Activated CD8-positive, alpha-beta memory T cell treated with anti-CD3 and anti-CD28 coated beads, Interleukin-2, amount 50 U/mL, for 24 hours (primary cell): Measurements from ENCODE around the gene SMIM29.

Experiments
- DNase-seq: peaks from one replicate; pipeline ENCODE4 v3.0.0-alpha.2; 2020; ENCODE audit errors: extremely low read depth

SMIM29 gene

GRCh38 chr6:34240329-34241248 is 8.2 kb downstream of the SMIM29 start:
- DNase-seq: no peak

GRCh38 chr6:34239893-34240292 is 8.9 kb downstream of the SMIM29 start:
- DNase-seq: no peak

- no peak for DNase-seq
Observed at GRCh38 chr6:34239500-34239825, 9.3 kb downstream of the SMIM29 start.

GRCh38 chr6:34238585-34239499 is 10.0 kb downstream of the SMIM29 start:
- DNase-seq: no peak

DNA sequence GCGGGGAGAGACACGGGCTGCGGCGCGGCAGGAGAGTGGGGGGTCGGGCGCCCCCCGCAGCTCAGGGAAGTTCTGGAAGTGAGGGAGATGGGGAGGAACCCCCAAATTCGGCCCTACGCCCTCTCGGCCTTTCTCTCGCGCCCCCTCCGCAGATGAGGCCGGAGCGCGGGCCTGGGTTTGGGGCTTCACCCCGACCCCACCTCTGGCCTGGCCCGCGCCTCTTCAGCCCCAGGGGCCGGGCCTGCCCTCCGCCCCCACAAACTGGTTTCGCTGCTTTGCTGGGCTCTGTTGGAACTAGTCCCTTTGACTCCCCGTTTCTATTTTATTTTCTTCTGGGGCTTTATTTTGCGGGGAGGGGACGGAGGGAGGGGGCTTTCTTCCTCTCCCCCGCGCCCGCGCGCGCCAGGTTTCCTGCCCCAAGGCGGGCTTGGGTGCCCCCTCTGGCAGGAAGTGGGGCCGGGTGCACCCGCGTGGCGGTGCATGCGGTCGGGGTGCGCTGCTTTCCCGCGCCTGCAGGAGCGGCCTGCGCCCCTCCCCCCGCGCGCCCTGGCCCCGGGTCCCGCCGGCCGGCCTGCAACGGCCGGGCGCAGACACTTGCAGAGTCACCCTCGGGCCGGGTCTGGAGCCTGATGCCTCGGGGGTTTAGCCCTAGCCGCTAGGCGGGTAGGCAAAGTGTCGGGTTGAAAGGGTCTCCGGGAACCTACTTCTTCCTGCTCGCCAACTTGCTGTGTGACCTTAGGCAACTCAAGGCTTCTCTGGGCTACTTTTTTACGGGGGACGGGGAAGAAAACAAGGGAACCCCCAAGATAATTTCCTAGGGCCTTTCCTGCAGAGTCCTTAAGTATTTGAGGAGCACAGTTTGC is 10.9 kb downstream of the SMIM29 start:
- DNase-seq: no peak

DNA sequence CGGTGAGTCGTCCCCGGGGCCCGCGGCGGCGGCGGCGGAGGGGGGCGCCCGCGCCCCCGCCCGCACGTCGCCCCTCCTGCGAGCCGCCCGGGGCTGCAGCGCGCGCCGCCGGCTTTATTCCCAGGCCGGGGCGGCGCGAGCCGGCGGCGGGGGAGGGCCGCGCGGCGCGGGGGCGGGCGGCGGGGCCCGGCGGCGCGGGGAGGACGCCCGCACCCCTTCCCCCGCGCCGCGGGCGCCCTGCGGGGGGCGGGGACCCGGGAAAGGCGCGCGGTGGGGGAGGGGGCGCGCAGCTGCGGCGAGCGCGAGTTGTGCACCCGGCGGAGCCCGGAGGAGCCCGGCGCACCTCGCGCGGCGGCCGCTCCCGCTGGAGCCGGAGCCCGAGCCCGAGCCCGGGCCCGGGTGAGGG is 11.5 kb downstream of the SMIM29 start:
- no peak for DNase-seq

DNA sequence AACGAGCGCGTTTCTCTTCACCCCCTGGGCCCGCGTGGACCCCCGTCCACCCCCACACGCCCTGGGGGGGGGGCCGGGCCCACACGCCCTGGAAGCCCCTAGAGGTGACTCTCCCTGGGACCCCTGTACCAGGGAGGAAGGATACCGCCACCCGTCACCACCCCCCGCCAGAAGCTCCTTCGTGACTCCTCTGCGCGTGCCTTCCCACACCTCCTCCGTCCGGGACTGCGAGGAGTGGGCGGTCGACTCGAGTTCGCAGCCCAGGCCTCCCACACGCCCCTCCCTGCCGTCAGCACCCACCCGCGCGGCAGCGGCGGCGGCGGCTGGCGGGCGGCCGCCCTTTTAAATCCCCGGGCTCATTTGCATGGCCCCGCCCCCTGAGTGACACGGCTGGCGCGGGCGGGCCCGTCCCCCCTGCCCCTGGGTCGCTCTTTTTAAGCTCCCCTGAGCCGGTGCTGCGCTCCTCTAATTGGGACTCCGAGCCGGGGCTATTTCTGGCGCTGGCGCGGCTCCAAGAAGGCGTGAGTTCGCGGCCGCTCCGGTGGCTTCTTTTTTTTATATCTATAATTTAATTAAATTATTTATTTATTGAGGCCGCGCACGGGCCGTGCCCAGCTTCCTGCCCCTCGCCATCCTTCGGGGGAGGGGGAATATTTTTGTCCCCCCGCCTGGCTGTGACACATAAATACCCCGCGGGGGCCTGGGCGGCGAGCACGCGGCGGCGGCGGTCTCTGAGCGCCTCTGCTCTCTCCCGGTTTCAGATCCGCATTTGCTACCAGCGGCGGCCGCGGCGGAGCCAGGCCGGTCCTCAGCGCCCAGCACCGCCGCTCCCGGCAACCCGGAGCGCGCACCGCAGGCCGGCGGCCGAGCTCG is 12.1 kb downstream of the SMIM29 start, which contains the start of gene HMGA1:
TSS of gene HMGA1 (plus strand) at position 431 of the 873 bp plus-strand sequence. CDS start 3,908 bp downstream, outside the sequence.
- peak; percentile 68 for DNase-seq

GRCh38 chr6:34236131-34236442 is 12.7 kb downstream of the SMIM29 start:
- no peak for DNase-seq

GRCh38 chr6:34235307-34236130 is 13.3 kb downstream of the SMIM29 start:
- DNase-seq: no peak

DNA sequence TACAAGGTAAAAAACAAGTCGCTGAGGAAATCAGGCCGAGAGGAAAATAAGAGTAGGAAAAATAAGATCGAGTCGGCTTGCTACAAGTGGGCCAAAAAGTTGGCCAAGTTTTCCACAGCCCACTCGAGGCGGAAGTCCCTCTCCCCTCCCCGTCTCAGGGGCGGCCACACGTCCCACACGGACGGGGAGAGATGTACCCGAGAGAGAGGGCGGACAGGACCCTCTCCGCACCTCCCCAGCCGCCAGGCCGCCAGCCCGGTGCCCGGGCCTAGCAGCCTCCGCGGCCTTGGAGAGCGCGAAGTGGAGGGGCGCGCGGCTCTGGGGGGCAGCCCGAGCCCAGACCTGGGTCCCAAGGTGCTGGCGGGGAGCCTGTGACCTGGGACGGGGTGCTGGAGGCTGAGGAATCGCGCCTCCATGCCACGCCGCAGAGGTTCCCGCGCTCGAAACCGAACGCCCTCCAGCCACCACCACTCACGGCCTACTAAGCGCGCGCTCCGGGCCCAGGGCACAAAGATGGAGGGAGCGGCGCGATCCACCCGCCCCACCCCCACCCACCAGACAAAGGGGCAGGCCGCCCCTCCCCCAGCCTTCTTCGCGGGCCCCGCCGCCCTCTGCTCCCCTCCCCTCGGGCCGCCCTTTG is 14.0 kb downstream of the SMIM29 start:
- no peak for DNase-seq

GRCh38 chr6:34233867-34234266 is 14.9 kb downstream of the SMIM29 start:
- no peak for DNase-seq

DNA sequence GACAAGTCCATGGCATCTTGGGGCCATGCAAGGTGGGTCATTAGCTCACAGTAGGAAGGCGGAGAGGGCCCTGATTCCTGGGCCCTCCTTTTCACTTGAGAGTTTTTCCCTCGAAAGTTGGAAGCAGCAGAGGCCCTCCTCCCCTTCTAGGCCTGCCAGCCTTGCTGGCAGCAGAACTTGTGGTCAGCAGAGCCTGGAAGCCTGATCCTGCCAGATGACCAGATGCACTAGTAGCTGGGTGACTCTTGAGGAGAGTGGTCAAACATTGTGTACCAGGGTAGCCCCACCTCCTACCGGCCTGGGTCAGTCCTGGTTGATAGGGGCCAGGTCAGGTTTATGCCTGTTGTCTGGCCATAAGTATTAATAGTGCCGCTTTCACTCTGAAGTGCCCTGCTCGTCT is 15.9 kb downstream of the SMIM29 start:
- DNase-seq: no peak

DNA sequence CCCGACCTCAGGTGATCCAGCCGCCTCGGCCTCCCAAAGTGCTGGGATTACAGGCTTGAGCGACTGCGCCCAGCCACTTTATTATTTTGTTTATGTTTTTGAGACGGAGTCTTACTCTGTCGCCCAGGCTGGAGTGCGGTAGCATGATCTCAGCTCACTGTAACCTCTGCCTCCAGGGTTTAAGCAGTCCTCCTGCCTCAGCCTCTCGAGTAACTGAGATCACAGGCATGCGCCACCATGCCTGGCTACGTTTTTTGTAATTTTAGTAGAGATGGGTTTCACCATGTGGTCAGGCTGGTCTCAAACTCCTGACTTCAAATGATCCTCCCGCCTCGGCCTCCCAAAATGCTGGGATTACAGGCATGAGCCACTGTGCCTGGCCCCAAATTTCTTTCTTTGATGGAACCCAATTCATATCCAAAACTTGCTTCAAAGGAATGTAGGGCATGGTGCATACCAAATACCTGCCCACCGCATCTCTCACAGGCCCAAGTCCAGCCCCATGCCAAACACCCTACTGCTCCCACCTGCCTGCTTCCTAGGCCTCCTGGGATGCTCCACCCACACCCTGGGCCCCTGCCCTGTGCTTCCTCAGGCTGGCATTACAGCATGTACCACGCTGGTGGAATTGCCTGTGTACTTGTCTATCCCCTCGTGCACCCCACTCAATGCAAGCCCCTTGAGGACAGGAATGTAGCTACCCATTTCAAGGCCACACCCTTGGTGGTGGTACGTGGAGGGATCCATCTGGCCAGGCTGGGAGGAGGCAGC is 17.1 kb downstream of the SMIM29 start:
- no peak for DNase-seq

- no peak for DNase-seq
Observed at GRCh38 chr6:34230653-34231371, 18.0 kb downstream of the SMIM29 start.

DNA sequence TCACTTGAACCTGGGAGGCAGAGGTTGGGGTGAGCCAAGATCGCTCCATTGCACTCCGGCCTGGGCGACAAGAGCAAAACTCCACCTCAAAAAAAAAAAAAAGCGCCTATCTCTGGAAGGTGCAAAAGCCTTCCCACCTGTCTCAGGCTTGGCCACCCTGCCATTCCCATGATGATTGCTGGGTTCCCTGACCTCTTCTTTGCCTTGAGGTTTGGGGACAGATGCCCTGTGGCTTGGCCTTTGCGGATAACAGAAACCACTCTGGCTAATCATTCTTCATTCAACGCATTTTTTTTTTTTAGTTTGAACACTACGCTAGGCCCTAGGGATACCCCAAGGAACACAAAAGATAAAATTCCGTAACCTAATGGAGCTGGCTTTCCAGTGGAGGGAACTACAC is 18.9 kb downstream of the SMIM29 start:
- DNase-seq: no peak

DNA sequence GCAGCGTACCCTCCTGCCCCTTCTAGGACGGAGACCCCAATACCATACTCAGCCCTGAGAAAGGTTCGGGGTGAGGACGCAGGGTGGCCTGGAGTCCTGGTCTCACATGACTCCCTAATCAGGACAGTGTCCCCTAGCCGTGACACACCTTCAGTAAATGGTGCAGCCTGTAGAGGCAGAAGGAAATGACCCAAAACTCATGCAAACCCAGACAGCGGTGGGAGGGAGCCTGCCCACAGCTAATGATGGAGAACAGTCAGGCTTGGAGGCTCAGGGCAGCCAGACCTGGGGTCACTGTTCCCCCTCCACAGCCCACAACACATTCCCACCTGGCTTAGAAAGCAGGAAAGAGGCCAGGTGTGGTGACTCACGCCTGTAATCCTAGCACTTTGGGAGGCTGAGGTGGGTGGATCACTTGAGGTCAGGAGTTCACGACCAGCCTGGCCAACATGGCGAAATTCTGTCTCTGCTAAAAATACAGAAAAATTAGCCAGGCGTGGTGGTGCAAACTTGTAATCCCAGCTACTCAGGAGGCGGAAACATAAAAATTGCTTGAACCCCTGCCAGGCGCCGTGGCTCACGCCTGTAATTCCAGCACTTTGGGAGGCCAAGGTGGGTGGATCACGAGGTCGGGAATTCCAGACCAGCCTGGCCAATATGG is 20.9 kb downstream of the SMIM29 start:
- DNase-seq: no peak
